Stimulated activated memory B cell treated with anti-CD40 and anti-IgM and Interleukin-4, amounts not matched to agents 10 μg/mL and 1 μg/mL and 100 μg/mL, for 72 hours (primary cell): ENCODE data around the gene GGCT.

Experiments
- ATAC-seq: fragments of 150-1000 bp; cut with Tn5 transposase; 2 replicates; pipeline ENCODE4 v1.10.0; 2021
- H3K27ac Mint-ChIP-seq: one replicate; pipeline ENCODE4 v1.8.0; 2022; ENCODE audit warnings: mild to moderate bottlenecking, mixed read lengths
- H3K27me3 Mint-ChIP-seq: one replicate; pipeline ENCODE4 v1.8.0; 2022; ENCODE audit warnings: mixed read lengths
- H3K36me3 Mint-ChIP-seq: one replicate; pipeline ENCODE4 v1.8.0; 2022; ENCODE audit warnings: mixed read lengths
- H3K4me1 Mint-ChIP-seq: one replicate; pipeline ENCODE4 v1.8.0; 2022; ENCODE audit warnings: mixed read lengths
- H3K4me3 Mint-ChIP-seq: one replicate; pipeline ENCODE4 v1.8.0; 2022; ENCODE audit warnings: mild to moderate bottlenecking, moderate library complexity, mixed read lengths
- H3K9me3 Mint-ChIP-seq: one replicate; pipeline ENCODE4 v1.8.0; 2022; ENCODE audit warnings: mixed read lengths

GGCT gene

DNA sequence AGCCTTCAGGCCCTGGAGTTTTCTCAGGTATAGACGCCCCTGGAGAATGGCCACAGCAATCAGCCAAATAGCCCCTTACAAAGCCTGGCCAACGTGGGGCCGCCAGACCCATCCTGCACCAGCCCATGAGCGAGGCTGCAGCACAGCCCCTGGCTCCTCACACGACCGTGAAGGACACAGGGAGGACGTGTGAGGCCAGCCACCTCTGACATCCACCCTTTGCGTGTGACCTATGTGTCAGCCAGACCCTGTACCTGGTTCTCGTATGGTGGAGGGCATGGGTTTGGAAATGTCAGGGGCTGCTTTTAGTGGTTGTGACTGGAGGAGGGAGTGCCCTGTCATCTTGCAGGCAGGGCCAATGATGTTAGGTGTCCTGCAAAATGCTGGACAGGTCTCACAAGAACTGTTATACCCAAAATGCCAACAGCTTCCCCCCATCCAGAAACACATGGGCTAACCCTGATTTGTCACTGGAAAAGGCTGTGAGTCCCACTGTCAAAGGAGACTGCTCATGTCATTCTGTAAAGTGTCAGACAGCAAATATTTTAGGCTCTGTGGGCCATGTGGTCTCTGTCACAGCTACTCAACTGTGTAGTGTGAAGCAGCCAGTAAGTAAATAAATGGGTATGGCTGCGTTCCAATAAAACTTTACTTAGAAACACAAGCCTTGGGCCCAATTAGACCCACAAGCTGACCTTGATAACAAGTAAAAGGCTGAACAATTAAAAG is 56.0 kb downstream of the GGCT start:
- Mint-ChIP-seq H3K36me3 (peaks cover 34% of the 10 kb centered on the region), H3K9me3 (no peaks in the 10 kb centered on the region)
- no peak for ATAC-seq

DNA sequence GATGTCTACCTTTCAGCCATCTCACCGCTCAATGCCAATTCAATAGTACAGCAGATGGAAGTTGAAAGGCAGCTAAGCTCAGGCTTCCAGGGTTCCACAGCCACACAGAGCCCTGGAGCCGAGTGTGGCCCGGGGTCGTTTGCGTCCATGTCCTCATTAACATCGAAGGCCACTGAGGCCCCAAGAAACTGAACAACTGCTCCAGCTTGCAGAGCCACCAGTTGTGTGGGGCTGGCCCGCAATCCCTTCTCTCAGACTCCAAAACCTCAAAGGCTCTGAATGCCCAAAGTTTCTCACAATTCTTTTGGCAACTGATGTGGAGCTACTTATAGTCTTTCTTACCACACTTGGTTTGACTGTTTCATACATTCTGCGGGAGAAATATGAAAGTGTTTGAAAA is 57.2 kb downstream of the GGCT start:
- H3K4me3 Mint-ChIP-seq = no peak overlapping the region
- no peaks in the 10 kb centered on the region for H3K27me3 Mint-ChIP-seq
- no peak for ATAC-seq
- H3K27ac Mint-ChIP-seq = no peak overlapping the region
- H3K4me1 Mint-ChIP-seq = peaks cover 11% of the 10 kb centered on the region
- H3K36me3 Mint-ChIP-seq = peaks cover 31% of the 10 kb centered on the region
- no peaks in the 10 kb centered on the region for H3K9me3 Mint-ChIP-seq

More for the DNA sequence above, 56.0 kb downstream of the GGCT start:
- H3K27me3 Mint-ChIP-seq = no peaks in the 10 kb centered on the region
- H3K27ac Mint-ChIP-seq = no peak overlapping the region
- H3K4me3 Mint-ChIP-seq = no peak overlapping the region
- peaks cover 11% of the 10 kb centered on the region for H3K4me1 Mint-ChIP-seq
